Spinal cord (tissue), 10 donors: Measurements from ENCODE around the gene KRTAP10-7. TPM values are rescaled to one million over a fixed set of nuclear protein-coding genes. Genes with fewer than 3 reads are reported as not detected.
"Not testable (repeated sequence)": the region's sequence is repeated elsewhere in the genome, so short reads cannot be mapped to it uniquely, and the experiment has no call there.

ENCODE experiments used
- DNase-seq, 6 donors: peaks; one replicate each; pipeline versions ENCODE4 v3.0.0 to v3.0.0-alpha.2; 2013 to 2015; ENCODE audit warnings: low spot score in 6 of 6, low read depth in 4 of 6
- H3K27ac ChIP-seq: one replicate; pipeline ENCODE4 v1.5.1; 2013; ENCODE audit warnings: low read depth, low read length, control low read depth
- H3K27me3 ChIP-seq: one replicate; pipeline ENCODE4 v1.6.1; 2013; ENCODE audit warnings: low read length; ENCODE audit not compliant: control insufficient read depth, insufficient read depth
- H3K36me3 ChIP-seq: one replicate; pipeline ENCODE4 v1.6.1; 2013; ENCODE audit warnings: low read length; ENCODE audit not compliant: control insufficient read depth, insufficient read depth
- H3K4me1 ChIP-seq: one replicate; pipeline ENCODE4 v1.6.1; 2013; ENCODE audit warnings: low read length; ENCODE audit not compliant: control insufficient read depth, insufficient read depth
- H3K4me3 ChIP-seq: one replicate; pipeline ENCODE4 v1.5.1; 2013; ENCODE audit warnings: low read depth, low read length, control low read depth
- H3K9me3 ChIP-seq: one replicate; pipeline ENCODE4 v1.6.1; 2013; ENCODE audit warnings: low read length; ENCODE audit not compliant: control insufficient read depth, insufficient read depth
- WGBS: methylation state at CpG from one replicate; pipeline ENCODE4 v1.1.5; 2013; ENCODE audit warnings: missing lambda C conversion rate; ENCODE audit not compliant: insufficient coverage; 5-methylcytosine and 5-hydroxymethylcytosine counted together
- polyA plus RNA-seq, 2 donors: library from polyadenylated mRNA; unstranded; fragments of 120-200 nt; gene quantifications; one replicate each; pipeline ENCODE4 v1.2.1, GENCODE V29; 2013; ENCODE audit not compliant: insufficient read length in 2 of 2
- total RNA-seq, 2 donors: library from RNA; depleted of rRNA in 1 of 2; stranded (reverse); fragments of 120-200 nt in 1 of 2; fragments of >200 nt in 1 of 2; gene quantifications; one replicate each; pipeline versions ENCODE4 v1.2.3 to v1.2.4, GENCODE V29; 2013 to 2014
- donor health status: healthy.

Gene KRTAP10-7
- total and polyA plus RNA-seq, 4 donors: not detected

- DNase-seq: no peak
- no peaks in the 10 kb centered on the region for H3K27me3 ChIP-seq
- H3K36me3 ChIP-seq: no peaks in the 10 kb centered on the region
- 70% methylated on average over 18 of the region's 18 CpGs for WGBS
- H3K4me3 ChIP-seq: no peak overlapping the region
- H3K27ac ChIP-seq: no peak overlapping the region
- H3K4me1 ChIP-seq: peaks cover 3% of the 10 kb centered on the region
- peaks cover 7% of the 10 kb centered on the region for H3K9me3 ChIP-seq
Observed at GRCh38 chr21:44628707-44629391, 28.5 kb downstream of the KRTAP10-7 start.

GRCh38 chr21:44630440-44630839 is 30.0 kb downstream of the KRTAP10-7 start:
- DNase-seq: no peak
- Histone ChIP-seq H3K9me3 (peaks cover 7% of the 10 kb centered on the region), H3K4me1 (peaks cover 3% of the 10 kb centered on the region), H3K27ac (no peak overlapping the region), H3K4me3 (no peak overlapping the region), H3K36me3 (no peaks in the 10 kb centered on the region), H3K27me3 (no peaks in the 10 kb centered on the region)
- WGBS: 80% methylated on average over 2 of the region's 2 CpGs

GRCh38 chr21:44632067-44632466 is 31.7 kb downstream of the KRTAP10-7 start:
- DNase-seq: no peak
- no peaks in the 10 kb centered on the region for H3K36me3 ChIP-seq
- peaks cover 5% of the 10 kb centered on the region for H3K4me1 ChIP-seq
- no CpG with 5 or more reads among the region's 1 CpG for WGBS
- H3K27ac ChIP-seq: no peak overlapping the region
- peaks cover 7% of the 10 kb centered on the region for H3K9me3 ChIP-seq
- H3K27me3 ChIP-seq: no peaks in the 10 kb centered on the region
- no peak overlapping the region for H3K4me3 ChIP-seq

- no peak for DNase-seq
- Histone ChIP-seq H3K27me3 (no peaks in the 10 kb centered on the region), H3K36me3 (no peaks in the 10 kb centered on the region), H3K4me1 (peaks cover 8% of the 10 kb centered on the region), H3K9me3 (peaks cover 6% of the 10 kb centered on the region), H3K4me3 (no peak overlapping the region), H3K27ac (no peak overlapping the region)
- 85% methylated on average over 12 of the region's 15 CpGs for WGBS
Observed at GRCh38 chr21:44636209-44637017, 36.0 kb downstream of the KRTAP10-7 start.

GRCh38 chr21:44637018-44637850 is 36.8 kb downstream of the KRTAP10-7 start, which contains the start of gene KRTAP10-10:
KRTAP10-10 (plus strand) TSS chr21:44637356; CDS start chr21:44637418, 62 bp downstream.
- Histone ChIP-seq H3K36me3 (no peaks in the 10 kb centered on the region), H3K9me3 (peaks cover 2% of the 10 kb centered on the region), H3K27me3 (no peaks in the 10 kb centered on the region), H3K4me3 (no peak within 1 kb of the TSS), H3K27ac (no peak within 1 kb of the TSS), H3K4me1 (peaks cover 8% of the 10 kb centered on the region)
- 34% methylated on average over 18 of the region's 21 CpGs for WGBS
- DNase-seq: no peak

GRCh38 chr21:44637851-44638348 is 37.5 kb downstream of the KRTAP10-7 start:
- H3K4me1 ChIP-seq, H3K9me3 ChIP-seq, H3K36me3 ChIP-seq, H3K27ac ChIP-seq, H3K27me3 ChIP-seq, DNase-seq, H3K4me3 ChIP-seq: not testable (repeated sequence)
- WGBS: 58% methylated on average over 3 of the region's 12 CpGs

GRCh38 chr21:44638506-44639330 is 38.3 kb downstream of the KRTAP10-7 start:
- H3K4me1 ChIP-seq, H3K27me3 ChIP-seq: not testable (repeated sequence)

GRCh38 chr21:44639331-44639655 is 38.9 kb downstream of the KRTAP10-7 start:
- Histone ChIP-seq H3K4me3 (no peak overlapping the region), H3K4me1 (peaks cover 8% of the 10 kb centered on the region), H3K27ac (no peak overlapping the region), H3K36me3 (no peaks in the 10 kb centered on the region), H3K9me3 (peaks cover 5% of the 10 kb centered on the region), H3K27me3 (no peaks in the 10 kb centered on the region)
- 89% methylated on average over 12 of the region's 12 CpGs for WGBS
- DNase-seq: no peak

More at GRCh38 chr21:44638506-44639330, 38.3 kb downstream of the KRTAP10-7 start:
- not testable (repeated sequence) for H3K27ac ChIP-seq, H3K4me3 ChIP-seq, DNase-seq, H3K9me3 ChIP-seq, H3K36me3 ChIP-seq
- 90% methylated on average over 15 of the region's 21 CpGs for WGBS

- Histone ChIP-seq H3K27me3 (no peaks in the 10 kb centered on the region), H3K4me3 (no peak overlapping the region), H3K4me1 (peaks cover 8% of the 10 kb centered on the region), H3K9me3 (peaks cover 7% of the 10 kb centered on the region), H3K27ac (no peak overlapping the region), H3K36me3 (no peaks in the 10 kb centered on the region)
- WGBS: 83% methylated on average over 4 of the region's 5 CpGs
- no peak for DNase-seq
Observed at GRCh38 chr21:44640761-44641160, 40.4 kb downstream of the KRTAP10-7 start.
